Breast epithelium (tissue), 4 donors: Measurements from ENCODE around the gene ASS1. TPM values are rescaled to one million over a fixed set of nuclear protein-coding genes. Genes with fewer than 3 reads are reported as not detected.

Source experiments
- DNase-seq, 2 donors: peaks; one replicate each; pipeline ENCODE4 v3.0.0-alpha.2; 2019; ENCODE audit warnings: low spot score in 2 of 2
- H3K27ac ChIP-seq, 2 donors: fragments of 200-600 bp; sonication (generic) in 1 of 2; one replicate each; pipeline ENCODE4 v1.5.1; 2016 to 2019; ENCODE audit warnings: mild to moderate bottlenecking in 1 of 2
- H3K27me3 ChIP-seq, 2 donors: fragments of 200-600 bp; sonication (generic) in 1 of 2; one replicate each; pipeline versions ENCODE4 v1.5.1 to v1.6.0; 2017 to 2019; ENCODE audit warnings: control low read depth in 1 of 2, mild to moderate bottlenecking in 1 of 2
- H3K36me3 ChIP-seq: fragments of 200-600 bp; one replicate; pipeline ENCODE4 v1.5.1; 2019
- H3K4me1 ChIP-seq, 2 donors: fragments of 200-600 bp; sonication (generic); one replicate each; pipeline ENCODE4 v1.5.1; 2016 to 2019; ENCODE audit warnings: control low read depth in 1 of 2
- H3K4me3 ChIP-seq, 3 donors: fragments of 200-600 bp; sonication (generic); 1 replicate in 2 of 3; 2 replicates in 1 of 3; pipeline ENCODE4 v1.5.1; 2016 to 2019; ENCODE audit warnings: mild to moderate bottlenecking in 3 of 3, moderate library complexity in 2 of 3
- H3K9me3 ChIP-seq, 2 donors: fragments of 200-600 bp; sonication (generic) in 1 of 2; one replicate each; pipeline ENCODE4 v1.5.1; 2016 to 2019; ENCODE audit warnings: control low read depth in 1 of 2
- POLR2A ChIP-seq: fragments of 450-650 bp; IDR thresholded peaks from one replicate; pipeline ENCODE4 v1.6.1; 2016; ENCODE audit warnings: antibody characterized with exemption, mild to moderate bottlenecking, moderate library complexity
- POLR2AphosphoS5 ChIP-seq, 3 donors: sonication (generic); formaldehyde crosslinking; IDR thresholded peaks; one replicate each; pipeline ENCODE4 v1.6.1; 2017; ENCODE audit warnings: antibody characterized with exemption in 3 of 3
- intact Hi-C: fragments of 100-400 bp; cut with DNase I; formaldehyde crosslinking; loops from one replicate; pipeline ENCODE4 v1.15.1; 2023; ENCODE audit warnings: low total_unique reads
- total RNA-seq, 3 donors: library from RNA; depleted of rRNA; stranded (reverse); fragments of >200 nt; gene quantifications; one replicate each; pipeline ENCODE4 v1.1.0, GENCODE V29; 2016
- TF ChIP-seq, protein P1 (sequence below), 3 donors: fragments of 450-650 bp; IDR thresholded peaks; one replicate each; pipeline ENCODE4 v1.5.1; 2016 to 2017; ENCODE audit warnings: antibody characterized with exemption in 3 of 3, mild to moderate bottlenecking in 3 of 3, moderate library complexity in 3 of 3

Gene ASS1
- total RNA-seq, 3 donors from 2014 or later: 167 to 514 (median 190) TPM

DNA sequence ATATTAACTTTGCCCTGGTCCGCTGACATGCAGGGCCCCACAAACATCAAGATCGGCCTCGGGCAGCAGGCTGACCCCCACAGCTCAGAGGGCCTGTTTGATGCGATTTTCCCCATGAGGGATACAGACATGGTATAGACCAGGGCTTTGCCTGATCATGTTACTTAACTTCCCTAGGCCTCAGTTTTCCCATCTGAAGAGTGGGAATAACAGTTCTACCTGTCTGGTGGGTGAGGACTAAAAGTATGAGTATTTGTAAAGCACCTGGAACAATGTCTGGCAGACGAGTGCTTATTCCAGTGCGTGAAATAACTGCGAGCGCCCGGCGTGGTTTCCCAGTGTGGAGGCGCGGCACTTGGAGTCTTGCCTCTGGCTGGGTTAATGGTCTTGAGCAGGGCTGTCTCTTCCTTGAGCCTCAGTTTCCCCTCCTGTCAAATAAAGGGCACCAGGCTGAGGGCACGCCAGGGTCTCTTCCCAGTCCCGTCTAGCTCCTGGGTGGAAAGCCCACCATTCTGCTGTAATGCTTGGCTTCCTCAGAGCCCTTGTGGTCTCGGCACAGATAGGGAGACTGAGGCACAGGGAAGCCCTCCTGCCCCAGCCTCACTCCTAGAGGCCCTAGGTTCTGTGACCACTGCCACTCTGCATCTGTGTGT is 47.2 kb downstream of the ASS1 start:
- no peaks in the 10 kb centered on the region for H3K4me1 ChIP-seq
- intact Hi-C loops: no loop called here
- H3K36me3 ChIP-seq: no peaks in the 10 kb centered on the region
- no peak overlapping the region for H3K27ac ChIP-seq
- no peaks in the 10 kb centered on the region for H3K27me3 ChIP-seq
- peaks cover 0 to 7% of the 10 kb centered on the region in 2 donors for H3K9me3 ChIP-seq
- no peak for DNase-seq
- H3K4me3 ChIP-seq: no peak overlapping the region
- TF ChIP-seq POLR2AphosphoS5 (IDR thresholded peaks at IDR 0.05) (no peak), POLR2A (no peak)
- TF ChIP-seq, protein P1, sequence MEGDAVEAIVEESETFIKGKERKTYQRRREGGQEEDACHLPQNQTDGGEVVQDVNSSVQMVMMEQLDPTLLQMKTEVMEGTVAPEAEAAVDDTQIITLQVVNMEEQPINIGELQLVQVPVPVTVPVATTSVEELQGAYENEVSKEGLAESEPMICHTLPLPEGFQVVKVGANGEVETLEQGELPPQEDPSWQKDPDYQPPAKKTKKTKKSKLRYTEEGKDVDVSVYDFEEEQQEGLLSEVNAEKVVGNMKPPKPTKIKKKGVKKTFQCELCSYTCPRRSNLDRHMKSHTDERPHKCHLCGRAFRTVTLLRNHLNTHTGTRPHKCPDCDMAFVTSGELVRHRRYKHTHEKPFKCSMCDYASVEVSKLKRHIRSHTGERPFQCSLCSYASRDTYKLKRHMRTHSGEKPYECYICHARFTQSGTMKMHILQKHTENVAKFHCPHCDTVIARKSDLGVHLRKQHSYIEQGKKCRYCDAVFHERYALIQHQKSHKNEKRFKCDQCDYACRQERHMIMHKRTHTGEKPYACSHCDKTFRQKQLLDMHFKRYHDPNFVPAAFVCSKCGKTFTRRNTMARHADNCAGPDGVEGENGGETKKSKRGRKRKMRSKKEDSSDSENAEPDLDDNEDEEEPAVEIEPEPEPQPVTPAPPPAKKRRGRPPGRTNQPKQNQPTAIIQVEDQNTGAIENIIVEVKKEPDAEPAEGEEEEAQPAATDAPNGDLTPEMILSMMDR (IDR thresholded peaks at IDR 0.05): no peak

DNA sequence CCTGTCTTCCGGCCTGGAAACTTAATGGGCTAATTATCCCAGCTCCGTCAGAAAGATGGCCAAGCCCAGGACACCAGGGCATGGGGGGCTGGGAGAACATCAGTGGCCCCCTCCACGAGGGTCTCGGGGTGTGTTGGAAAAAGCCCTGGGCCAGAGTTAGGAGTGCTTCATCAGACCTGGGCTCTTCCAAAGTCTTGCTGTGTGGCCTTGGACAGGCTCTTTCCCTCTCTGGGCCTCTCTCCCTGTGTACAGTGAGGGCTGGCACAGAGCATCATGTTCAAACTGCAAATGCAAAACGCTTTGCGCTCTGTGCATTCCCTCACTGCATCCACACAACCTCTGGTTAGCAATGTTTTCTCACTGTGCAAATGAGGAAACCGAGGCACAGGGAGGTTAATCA is 48.3 kb downstream of the ASS1 start:
- intact Hi-C loops: no loop called here
- TF ChIP-seq POLR2AphosphoS5 (IDR thresholded peaks at IDR 0.05) (no peak), POLR2A (no peak)
- TF ChIP-seq, protein P1 (IDR thresholded peaks at IDR 0.05): no peak
- H3K4me3 ChIP-seq: no peak overlapping the region
- H3K27ac ChIP-seq: no peak overlapping the region
- H3K9me3 ChIP-seq: peaks cover 0 to 7% of the 10 kb centered on the region in 2 donors
- H3K36me3 ChIP-seq: no peaks in the 10 kb centered on the region
- no peaks in the 10 kb centered on the region for H3K4me1 ChIP-seq
- no peaks in the 10 kb centered on the region for H3K27me3 ChIP-seq
- DNase-seq: no peak

- Histone ChIP-seq H3K27me3 (no peaks in the 10 kb centered on the region), H3K4me1 (no peaks in the 10 kb centered on the region), H3K36me3 (no peaks in the 10 kb centered on the region), H3K4me3 (no peak overlapping the region), H3K27ac (no peak overlapping the region), H3K9me3 (peaks cover 0 to 7% of the 10 kb centered on the region in 2 donors)
- TF ChIP-seq POLR2A (no peak), POLR2AphosphoS5 (IDR thresholded peaks at IDR 0.05) (no peak)
- TF ChIP-seq, protein P1 (IDR thresholded peaks at IDR 0.05): no peak
- intact Hi-C loops: no loop called here
- DNase-seq: no peak
Measured at GRCh38 chr9:130493476-130493875, 48.7 kb downstream of the ASS1 start.

GRCh38 chr9:130495067-130495466 is 50.3 kb downstream of the ASS1 start:
- Histone ChIP-seq H3K27ac (no peak overlapping the region), H3K4me3 (no peak overlapping the region), H3K4me1 (no peaks in the 10 kb centered on the region), H3K9me3 (peaks cover 0 to 7% of the 10 kb centered on the region in 2 donors), H3K27me3 (no peaks in the 10 kb centered on the region), H3K36me3 (no peaks in the 10 kb centered on the region)
- intact Hi-C loops: loop anchor here (5.0 kb wide), 1 partner anchor 447 kb away; no protein-coding TSS in a partner anchor
- TF ChIP-seq, protein P1 (IDR thresholded peaks at IDR 0.05): no peak
- TF ChIP-seq POLR2AphosphoS5 (IDR thresholded peaks at IDR 0.05) (no peak), POLR2A (no peak)
- no peak for DNase-seq

DNA sequence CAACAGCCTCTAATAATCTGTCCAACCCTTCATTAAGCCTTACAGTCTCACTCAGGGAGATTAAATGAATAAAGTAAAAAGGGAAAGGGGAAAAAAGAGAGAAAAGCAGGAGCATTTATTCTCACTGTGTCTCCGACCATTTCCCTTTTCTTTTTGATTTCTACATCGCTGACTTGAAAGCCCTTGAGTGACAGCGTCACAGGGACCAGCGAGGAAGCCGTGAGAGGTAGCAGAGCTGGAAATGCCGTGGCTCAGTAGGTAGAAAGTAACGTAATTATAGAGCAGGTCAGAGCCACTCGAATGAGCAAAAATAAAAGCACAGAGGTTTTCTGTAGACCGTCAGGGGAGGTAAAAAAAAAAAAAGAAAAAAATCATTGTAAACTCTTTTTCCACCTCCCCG is 52.4 kb downstream of the ASS1 start:
- H3K4me1 ChIP-seq: no peaks in the 10 kb centered on the region
- H3K36me3 ChIP-seq: no peaks in the 10 kb centered on the region
- no peak for DNase-seq
- peaks cover 0 to 7% of the 10 kb centered on the region in 2 donors for H3K9me3 ChIP-seq
- no peak overlapping the region for H3K27ac ChIP-seq
- H3K27me3 ChIP-seq: no peaks in the 10 kb centered on the region
- no peak for TF ChIP-seq POLR2AphosphoS5 (IDR thresholded peaks at IDR 0.05)
- TF ChIP-seq POLR2A: no peak
- intact Hi-C loops: loop anchor here (5.0 kb wide), 1 partner anchor 445 kb away; no protein-coding TSS in a partner anchor
- H3K4me3 ChIP-seq: no peak overlapping the region
